ENCODE data around the gene CCDC27. TPM values are rescaled to one million over a fixed set of nuclear protein-coding genes. Genes with fewer than 3 reads are reported as not detected.
"Not testable (repeated sequence)": the region's sequence is repeated elsewhere in the genome, so short reads cannot be mapped to it uniquely, and the experiment has no call there.

The CCDC27 gene
- total and polyA plus RNA-seq, 4 donors = not detected

DNA sequence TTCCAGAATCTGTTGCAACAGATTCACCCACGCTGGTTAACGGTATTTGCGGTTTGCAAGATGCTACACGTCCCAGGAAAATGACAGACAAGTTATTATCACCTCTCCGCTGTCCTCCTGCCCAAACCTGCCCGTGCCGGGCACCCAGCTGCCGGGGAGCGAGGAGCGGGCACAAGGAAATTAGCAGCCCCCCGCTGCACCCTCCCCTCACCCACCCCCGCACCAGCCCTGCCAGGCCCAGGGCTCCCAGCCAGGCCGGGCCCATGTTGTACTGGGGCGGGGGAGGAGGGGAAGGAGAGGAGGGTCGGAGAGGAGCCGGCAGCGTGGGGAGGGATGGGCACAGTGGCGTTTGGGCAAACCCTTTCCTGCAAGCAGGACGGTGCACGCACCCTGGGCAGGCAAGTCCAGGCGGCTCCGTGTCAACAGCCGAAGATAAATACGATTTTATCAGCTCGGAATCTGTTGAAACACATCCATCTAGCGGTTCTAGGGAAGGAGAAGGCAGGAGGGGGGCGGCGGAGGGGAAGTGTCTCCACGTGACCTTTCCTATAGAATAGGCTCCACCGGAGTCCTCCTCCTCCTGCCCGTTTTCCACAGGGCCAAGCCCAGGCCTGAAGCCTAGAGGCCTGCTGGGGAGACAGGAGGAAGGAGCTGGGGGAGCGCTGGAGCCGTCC is 35.1 kb upstream of the CCDC27 start:
- Histone ChIP-seq H3K27ac (ENCODE audit: low read depth in 1 of 2, low read length in 2 of 2) (no peak overlapping the region), H3K4me1 (ENCODE audit: control insufficient read depth in 1 of 2, insufficient read depth in 2 of 2, low read length in 2 of 2) (no peaks in the 10 kb centered on the region), H3K27me3 (ENCODE audit: control insufficient read depth in 1 of 2, insufficient read depth in 2 of 2, low read length in 1 of 2) (no peaks in the 10 kb centered on the region), H3K36me3 (ENCODE audit: control insufficient read depth in 1 of 2, insufficient read depth in 2 of 2, low read length in 1 of 2) (no peaks in the 10 kb centered on the region), H3K9me3 (ENCODE audit: control insufficient read depth, low read length) (no peaks in the 10 kb centered on the region), H3K4me3 (ENCODE audit: low read length in 2 of 2) (no peak overlapping the region)
- intact Hi-C loops (cut with DNase I) = no loop called here
- no peak for DNase-seq
- 34 to 45% methylated on average over 32 to 33 of the region's 33 CpGs for WGBS, 2 donors
- no peak for ATAC-seq (ENCODE audit: low FRiP score)

DNA sequence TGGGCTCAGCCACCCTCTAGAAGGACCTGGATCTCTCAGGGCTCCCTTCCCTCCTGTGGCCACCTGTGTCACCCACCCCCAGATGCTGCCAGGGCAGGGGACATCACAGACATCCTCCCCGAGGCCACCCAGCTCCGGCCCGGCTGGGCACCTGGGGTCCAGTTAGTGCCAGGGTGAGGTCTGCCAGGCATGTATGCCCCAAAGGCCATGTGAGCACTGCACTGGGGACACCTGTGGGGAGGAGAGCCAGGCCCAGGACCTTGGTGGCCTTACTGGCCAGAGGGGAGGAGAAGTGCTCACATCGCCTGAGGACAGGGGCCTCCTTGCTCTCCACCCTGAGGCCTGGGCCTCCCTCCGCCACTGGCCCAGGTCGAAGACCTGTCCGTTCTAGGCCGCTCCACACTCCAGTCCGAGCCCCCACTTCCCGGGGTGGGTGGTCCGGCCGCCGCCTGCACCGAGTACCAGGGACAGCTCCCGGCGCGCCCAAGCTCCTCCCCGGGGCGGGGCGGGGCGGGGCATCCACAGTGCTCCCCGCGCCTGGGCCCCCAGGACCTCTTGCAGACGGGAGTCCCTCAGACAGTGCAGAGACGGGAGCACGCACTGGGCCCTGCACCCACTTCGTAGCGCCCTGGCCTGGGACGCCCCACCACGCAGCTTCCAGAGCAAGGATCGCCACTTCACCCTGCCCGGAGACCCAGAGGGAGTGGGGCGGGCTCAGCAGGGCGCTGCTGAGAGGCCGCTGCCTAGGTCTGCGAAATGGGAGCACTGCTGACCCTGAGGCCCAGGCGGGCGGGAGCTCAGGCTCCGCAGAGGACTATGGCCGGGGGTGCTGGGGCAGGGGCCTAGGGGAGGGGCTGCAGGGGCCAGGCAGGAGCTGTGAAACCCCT is 34.3 kb upstream of the CCDC27 start:
- Histone ChIP-seq H3K9me3 (ENCODE audit: control insufficient read depth, low read length) (no peaks in the 10 kb centered on the region), H3K36me3 (ENCODE audit: control insufficient read depth in 1 of 2, insufficient read depth in 2 of 2, low read length in 1 of 2) (no peaks in the 10 kb centered on the region), H3K4me3 (ENCODE audit: low read length in 2 of 2) (no peak overlapping the region), H3K27me3 (ENCODE audit: control insufficient read depth in 1 of 2, insufficient read depth in 2 of 2, low read length in 1 of 2) (no peaks in the 10 kb centered on the region), H3K4me1 (ENCODE audit: control insufficient read depth in 1 of 2, insufficient read depth in 2 of 2, low read length in 2 of 2) (no peaks in the 10 kb centered on the region), H3K27ac (ENCODE audit: low read depth in 1 of 2, low read length in 2 of 2) (no peak overlapping the region)
- DNase-seq (no peak), ATAC-seq (ENCODE audit: low FRiP score) (no peak)
- intact Hi-C loops (cut with DNase I) = no loop called here
- 35% methylated on average over 37 to 40 of the region's 40 CpGs for WGBS, 2 donors

DNA sequence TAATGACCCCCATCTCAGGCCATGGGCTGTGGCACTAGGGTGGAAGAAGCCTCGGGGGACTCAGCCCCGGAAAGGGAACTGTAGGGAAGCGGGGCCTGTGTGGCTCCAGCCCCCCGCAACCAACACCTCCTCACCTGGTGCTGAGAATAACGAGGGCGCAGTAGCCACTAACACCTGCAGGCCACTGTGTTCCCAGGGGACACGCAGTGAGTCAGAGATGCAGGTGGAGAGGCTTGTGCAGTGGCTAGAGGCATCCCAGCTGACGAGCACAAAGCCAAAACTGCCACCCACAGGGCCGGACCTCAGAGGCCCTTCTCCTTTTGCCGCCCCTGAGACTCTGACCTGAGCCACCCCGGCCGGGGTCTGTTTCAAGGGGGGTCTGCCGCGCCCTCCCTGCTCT is 33.5 kb upstream of the CCDC27 start:
- no peaks in the 10 kb centered on the region for H3K27me3 ChIP-seq (ENCODE audit: control insufficient read depth in 1 of 2, insufficient read depth in 2 of 2, low read length in 1 of 2)
- intact Hi-C loops (cut with DNase I) = no loop called here
- no peak overlapping the region for H3K27ac ChIP-seq (ENCODE audit: low read depth in 1 of 2, low read length in 2 of 2)
- no peaks in the 10 kb centered on the region for H3K36me3 ChIP-seq (ENCODE audit: control insufficient read depth in 1 of 2, insufficient read depth in 2 of 2, low read length in 1 of 2)
- no peaks in the 10 kb centered on the region for H3K4me1 ChIP-seq (ENCODE audit: control insufficient read depth in 1 of 2, insufficient read depth in 2 of 2, low read length in 2 of 2)
- no peak for ATAC-seq (ENCODE audit: low FRiP score)
- no peak overlapping the region for H3K4me3 ChIP-seq (ENCODE audit: low read length in 2 of 2)
- WGBS, 2 donors = 84 to 88% methylated on average over 14 of the region's 14 CpGs
- H3K9me3 ChIP-seq (ENCODE audit: control insufficient read depth, low read length) = no peaks in the 10 kb centered on the region
- DNase-seq = no peak

DNA sequence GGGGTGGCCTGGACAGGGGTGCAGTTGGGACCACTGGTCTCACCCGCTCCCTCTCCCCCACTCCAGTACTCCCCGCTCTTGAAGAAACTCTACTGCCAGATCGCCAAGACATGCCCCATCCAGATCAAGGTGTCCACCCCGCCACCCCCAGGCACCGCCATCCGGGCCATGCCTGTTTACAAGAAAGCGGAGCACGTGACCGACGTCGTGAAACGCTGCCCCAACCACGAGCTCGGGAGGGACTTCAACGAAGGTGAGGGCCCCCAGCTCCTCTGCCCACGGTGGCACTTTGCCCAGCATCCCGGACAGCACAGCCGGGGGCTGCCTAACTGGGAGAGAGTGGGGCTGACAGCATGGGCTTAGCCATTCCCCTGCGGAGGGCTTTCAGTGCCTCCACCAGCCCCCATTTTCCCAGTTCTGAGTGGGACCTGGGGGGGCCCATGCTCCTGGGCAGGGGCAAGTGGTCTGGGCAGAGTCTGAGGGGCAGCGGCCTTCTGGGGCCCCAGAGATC is 30.2 kb upstream of the CCDC27 start:
- intact Hi-C loops (cut with DNase I) = loop anchor here (5.0 kb wide), 1 partner anchor 270 kb away; the partner anchor contains the start of gene ARHGEF16 (in 2 of the 2)

DNA sequence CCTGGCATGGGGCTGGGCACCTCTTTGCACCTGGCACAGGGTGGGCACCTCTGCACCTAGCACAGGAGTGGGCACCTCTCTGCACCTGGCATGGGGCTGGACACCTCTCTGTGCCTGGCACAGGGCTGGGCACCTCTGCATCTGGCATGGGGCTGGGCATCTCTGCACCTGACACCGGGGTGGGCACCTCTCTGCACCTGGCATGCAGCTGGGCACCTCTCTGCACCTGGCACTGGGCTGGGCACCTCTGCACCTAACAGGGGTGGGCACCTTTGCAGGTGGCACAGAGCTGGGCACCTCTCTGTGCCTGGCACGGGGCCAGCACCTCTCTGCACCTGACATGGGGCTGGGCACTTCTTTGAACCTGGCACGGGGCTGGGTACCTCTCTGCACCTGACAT is 29.4 kb upstream of the CCDC27 start:
- Histone ChIP-seq H3K4me3 (ENCODE audit: low read length in 2 of 2) (no peak overlapping the region), H3K27me3 (ENCODE audit: control insufficient read depth in 1 of 2, insufficient read depth in 2 of 2, low read length in 1 of 2) (no peaks in the 10 kb centered on the region), H3K4me1 (ENCODE audit: control insufficient read depth in 1 of 2, insufficient read depth in 2 of 2, low read length in 2 of 2) (no peaks in the 10 kb centered on the region), H3K27ac (ENCODE audit: low read depth in 1 of 2, low read length in 2 of 2) (no peak overlapping the region), H3K36me3 (ENCODE audit: control insufficient read depth in 1 of 2, insufficient read depth in 2 of 2, low read length in 1 of 2) (no peaks in the 10 kb centered on the region), H3K9me3 (ENCODE audit: control insufficient read depth, low read length) (no peaks in the 10 kb centered on the region)
- DNase-seq = no peak
- no peak for ATAC-seq (ENCODE audit: low FRiP score)
- intact Hi-C loops (cut with DNase I) = loop anchor here (5.0 kb wide), 1 partner anchor 271 kb away; the partner anchor contains the start of gene ARHGEF16 (in 2 of the 2)
- WGBS, 2 donors = 59 to 67% methylated on average over 3 of the region's 3 CpGs

More for the DNA sequence above, 30.2 kb upstream of the CCDC27 start:
- Histone ChIP-seq H3K9me3 (ENCODE audit: control insufficient read depth, low read length) (no peaks in the 10 kb centered on the region), H3K36me3 (ENCODE audit: control insufficient read depth in 1 of 2, insufficient read depth in 2 of 2, low read length in 1 of 2) (no peaks in the 10 kb centered on the region), H3K27me3 (ENCODE audit: control insufficient read depth in 1 of 2, insufficient read depth in 2 of 2, low read length in 1 of 2) (no peaks in the 10 kb centered on the region), H3K27ac (ENCODE audit: low read depth in 1 of 2, low read length in 2 of 2) (no peak overlapping the region), H3K4me3 (ENCODE audit: low read length in 2 of 2) (no peak overlapping the region), H3K4me1 (ENCODE audit: control insufficient read depth in 1 of 2, insufficient read depth in 2 of 2, low read length in 2 of 2) (no peaks in the 10 kb centered on the region)
- 81 to 83% methylated on average over 20 of the region's 20 CpGs for WGBS, 2 donors
- ATAC-seq (ENCODE audit: low FRiP score) = peak; percentile 3
- no peak for DNase-seq

DNA sequence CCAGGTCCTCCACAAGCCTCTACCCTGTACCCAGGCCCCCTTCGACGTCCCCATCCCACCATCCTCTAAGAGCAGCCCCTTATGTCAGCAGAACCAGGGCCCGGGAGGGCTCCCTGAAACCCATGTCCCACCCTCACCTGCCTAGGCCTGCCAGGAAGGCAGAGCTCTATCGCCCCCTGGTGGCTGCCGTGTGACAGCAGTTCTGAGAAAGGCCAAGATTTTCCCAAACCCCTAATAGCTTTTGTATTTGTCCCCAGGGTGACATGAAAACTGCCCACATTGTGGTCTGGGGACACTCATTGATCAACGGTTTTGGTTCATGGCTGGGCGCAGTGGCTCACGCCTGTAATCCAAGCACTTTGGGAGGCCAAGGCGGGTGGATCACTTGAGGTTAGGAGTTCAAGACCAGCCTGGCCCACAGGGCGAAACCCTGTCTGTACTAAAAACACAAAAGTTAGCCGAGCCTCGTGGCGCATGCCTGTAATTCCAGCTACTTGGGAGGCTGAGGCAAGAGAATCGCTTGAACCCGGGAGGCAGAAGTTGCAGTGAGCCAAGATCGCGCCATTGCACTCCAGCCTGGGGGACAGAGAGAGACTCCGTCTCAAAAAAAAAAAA is 27.7 kb upstream of the CCDC27 start:
- 34 to 37% methylated on average over 18 of the region's 18 CpGs for WGBS, 2 donors
- H3K4me1 ChIP-seq (ENCODE audit: control insufficient read depth in 1 of 2, insufficient read depth in 2 of 2, low read length in 2 of 2) = not testable (repeated sequence)
- peak; percentile 78 to 93 for DNase-seq

DNA sequence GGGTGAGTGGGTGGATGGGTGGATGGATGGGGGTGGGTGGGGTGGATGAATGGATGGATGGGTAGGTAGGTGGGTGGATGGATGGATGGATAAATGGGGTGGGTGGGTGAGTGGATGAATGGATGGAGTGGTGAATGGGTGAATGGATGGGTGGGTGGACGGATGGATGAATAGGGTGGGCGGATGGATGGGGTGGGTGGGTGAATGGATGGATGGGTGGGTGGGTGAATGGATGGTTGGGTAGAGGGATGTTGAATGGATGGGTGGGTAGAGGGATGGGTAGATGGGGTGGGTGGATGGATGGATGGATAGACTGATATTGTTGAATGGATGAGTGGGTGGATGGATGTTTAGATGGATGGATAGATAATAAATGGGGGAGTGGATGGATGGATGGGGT is 26.9 kb upstream of the CCDC27 start:
- Histone ChIP-seq H3K4me3 (ENCODE audit: low read length in 2 of 2) (no peak overlapping the region), H3K36me3 (ENCODE audit: control insufficient read depth in 1 of 2, insufficient read depth in 2 of 2, low read length in 1 of 2) (no peaks in the 10 kb centered on the region), H3K27me3 (ENCODE audit: control insufficient read depth in 1 of 2, insufficient read depth in 2 of 2, low read length in 1 of 2) (no peaks in the 10 kb centered on the region), H3K9me3 (ENCODE audit: control insufficient read depth, low read length) (no peaks in the 10 kb centered on the region), H3K4me1 (ENCODE audit: control insufficient read depth in 1 of 2, insufficient read depth in 2 of 2, low read length in 2 of 2) (no peaks in the 10 kb centered on the region), H3K27ac (ENCODE audit: low read depth in 1 of 2, low read length in 2 of 2) (no peak overlapping the region)
- intact Hi-C loops (cut with DNase I) = no loop called here
- DNase-seq = no peak
- ATAC-seq (ENCODE audit: low FRiP score) = no peak
- WGBS, 2 donors = 94 to 99% methylated on average over 2 of the region's 2 CpGs

More for the DNA sequence above, 27.7 kb upstream of the CCDC27 start:
- not testable (repeated sequence) for ATAC-seq (ENCODE audit: low FRiP score); H3K27ac ChIP-seq (ENCODE audit: low read depth in 1 of 2, low read length in 2 of 2); H3K9me3 ChIP-seq (ENCODE audit: control insufficient read depth, low read length); H3K36me3 ChIP-seq (ENCODE audit: control insufficient read depth in 1 of 2, insufficient read depth in 2 of 2, low read length in 1 of 2); H3K27me3 ChIP-seq (ENCODE audit: control insufficient read depth in 1 of 2, insufficient read depth in 2 of 2, low read length in 1 of 2); H3K4me3 ChIP-seq (ENCODE audit: low read length in 2 of 2)
- intact Hi-C loops (cut with DNase I) = loop anchor here (5.0 kb wide), 1 partner anchor 272 kb away; the partner anchor contains the start of gene ARHGEF16 (in 2 of the 2)

DNA sequence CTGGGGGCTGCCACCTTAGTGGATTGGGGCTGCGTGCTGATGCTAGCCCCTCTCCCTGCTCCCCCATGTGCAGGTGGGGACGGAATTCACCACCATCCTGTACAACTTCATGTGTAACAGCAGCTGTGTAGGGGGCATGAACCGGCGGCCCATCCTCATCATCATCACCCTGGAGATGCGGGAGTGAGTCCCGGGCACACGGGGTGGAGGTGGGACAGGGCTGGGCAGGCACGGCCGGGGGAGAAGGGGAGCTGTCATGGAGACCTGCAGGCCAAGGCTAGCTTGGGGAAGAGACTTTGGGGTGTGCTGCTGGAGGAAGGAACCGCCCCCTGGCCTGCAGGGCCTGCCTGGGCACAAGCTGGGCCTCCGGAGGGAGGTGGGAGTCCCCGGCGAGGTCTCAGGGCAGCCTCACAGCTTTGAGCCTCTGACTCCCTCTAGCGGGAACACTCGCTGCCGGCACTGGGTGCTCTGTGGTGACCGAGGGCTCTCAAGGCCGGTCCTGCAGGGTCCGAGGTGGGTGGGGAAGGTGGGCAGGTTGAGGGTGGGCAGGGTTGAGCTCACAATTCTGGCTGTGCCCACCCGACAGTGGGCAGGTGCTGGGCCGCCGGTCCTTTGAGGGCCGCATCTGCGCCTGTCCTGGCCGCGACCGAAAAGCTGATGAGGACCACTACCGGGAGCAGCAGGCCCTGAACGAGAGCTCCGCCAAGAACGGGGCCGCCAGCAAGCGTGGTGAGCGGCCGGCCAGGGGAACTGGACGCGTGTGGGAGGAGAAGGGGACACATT is 25.0 kb upstream of the CCDC27 start:
- no peaks in the 10 kb centered on the region for H3K4me1 ChIP-seq (ENCODE audit: control insufficient read depth in 1 of 2, insufficient read depth in 2 of 2, low read length in 2 of 2)
- no peaks in the 10 kb centered on the region for H3K27me3 ChIP-seq (ENCODE audit: control insufficient read depth in 1 of 2, insufficient read depth in 2 of 2, low read length in 1 of 2)
- DNase-seq = no peak
- WGBS, 2 donors = 52 to 55% methylated on average over 35 to 37 of the region's 37 CpGs
- H3K36me3 ChIP-seq (ENCODE audit: control insufficient read depth in 1 of 2, insufficient read depth in 2 of 2, low read length in 1 of 2) = no peaks in the 10 kb centered on the region
- no peaks in the 10 kb centered on the region for H3K9me3 ChIP-seq (ENCODE audit: control insufficient read depth, low read length)
- no peak overlapping the region for H3K4me3 ChIP-seq (ENCODE audit: low read length in 2 of 2)
- intact Hi-C loops (cut with DNase I) = no loop called here
- H3K27ac ChIP-seq (ENCODE audit: low read depth in 1 of 2, low read length in 2 of 2) = no peak overlapping the region
- no peak for ATAC-seq (ENCODE audit: low FRiP score)
